Thyroid gland (tissue), 4 donors: ENCODE measurements around the gene SMURF1.

Source experiments
- CTCF ChIP-seq, 6 experiments: fragments of 200-600 bp in 3 of 6; fragments of 450-650 bp in 3 of 6; sonication (generic) in 3 of 6; IDR thresholded peaks; one replicate each; pipeline ENCODE4 v1.5.1; 2016 to 2019; ENCODE audit warnings: antibody characterized with exemption in 6 of 6, mild to moderate bottlenecking in 2 of 6, inconsistent platforms in 1 of 6, moderate library complexity in 1 of 6
- POLR2A ChIP-seq, 2 donors: fragments of 450-650 bp; IDR thresholded peaks; one replicate each; pipeline ENCODE4 v1.6.1; 2017; ENCODE audit warnings: antibody characterized with exemption in 2 of 2, mild to moderate bottlenecking in 2 of 2, moderate library complexity in 1 of 2

DNA sequence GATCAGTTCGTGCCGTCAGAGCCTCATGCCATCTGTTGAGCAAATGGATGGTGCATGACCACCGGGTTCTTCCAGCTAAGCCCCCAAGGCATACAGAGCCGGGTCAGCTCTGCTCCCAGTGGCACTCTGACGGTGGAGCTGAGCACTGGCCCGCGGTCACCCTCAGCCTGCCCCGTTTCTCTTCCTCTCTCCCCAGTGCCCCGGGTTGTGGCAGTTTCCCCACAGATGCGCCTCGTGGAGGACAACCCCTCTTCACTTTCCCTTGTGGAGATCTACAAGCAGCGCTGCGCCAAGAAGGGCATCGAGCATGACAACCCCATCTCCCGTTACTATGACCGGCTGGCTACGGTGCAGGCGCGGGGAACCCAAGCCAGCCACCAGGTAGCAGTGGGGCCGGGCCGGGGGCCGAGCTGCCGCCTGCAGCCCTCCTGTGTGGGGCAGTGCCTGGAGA, 135.7 kb downstream of the SMURF1 start:
- TF ChIP-seq CTCF (IDR thresholded peaks at IDR 0.05) (no peak), POLR2A (IDR thresholded peaks at IDR 0.05) (no peak)
